HepG2 (cell line): ENCODE measurements around the gene ZFP36L2. TPM values are rescaled to one million over a fixed set of nuclear protein-coding genes. Genes with fewer than 3 reads are reported as not detected.

Experiments used
- ATAC-seq: fragments of 200-7000 bp; cut with Tn5 transposase; 3 replicates; pipeline ENCODE4 v1.9.1; 2020; ENCODE audit warnings: mild to moderate bottlenecking, moderate library complexity
- BruUV-seq: library from RNA; stranded (reverse); fragments of 400-500 nt; replicated peaks from 2 replicates; lab custom pipeline; 2021; lab: Mats Ljungman, UMichigan
- CTCF ChIA-PET: fragments of 300-600 bp; formaldehyde crosslinking; extraction: SDS; loops from one replicate; lab custom pipeline; 2021; ENCODE audit warnings: low total read pairs, inconsistent platforms, low intra/inter-chr PET ratio; lab: Yijun Ruan, JAX
- POLR2A ChIA-PET: fragments of 350-600 bp; sonication (Branson Sonifier 250); formaldehyde crosslinking; loops from one replicate; lab custom pipeline; 2020; ENCODE audit warnings: antibody characterized with exemption, inconsistent platforms; lab: Yijun Ruan, JAX
- DNase-seq: peaks from one replicate; pipeline ENCODE4 v3.0.0-alpha.2; 2015; ENCODE audit warnings: low spot score
- FAIRE-seq: peaks from 3 replicates; lab custom pipeline; 2011; peaks lifted over from hg19 to GRCh38; lab: Jason Lieb, UNC
- H2AFZ ChIP-seq: one replicate; pipeline ENCODE4 v1.6.1; 2011; ENCODE audit warnings: low read length, inconsistent platforms
- H3K27ac ChIP-seq: fragments of 300-600 bp; 3 replicates; pipeline ENCODE4 v1.8.0; 2011; ENCODE audit warnings: mixed run types, mild to moderate bottlenecking, mixed read lengths, low read length, inconsistent platforms; ENCODE audit not compliant: insufficient read depth; ENCODE audit errors: extremely low read length
- H3K27me3 ChIP-seq, 2 experiments: fragments of 200-600 bp in 1 of 2; 2 replicates in 1 of 2; 3 replicates in 1 of 2; pipeline versions ENCODE4 v1.6.0 to v1.8.0; 2011; ENCODE audit warnings: low read length in 2 of 2, mild to moderate bottlenecking in 2 of 2, moderate library complexity in 2 of 2, inconsistent platforms in 1 of 2; ENCODE audit not compliant: insufficient read depth in 2 of 2, control insufficient read depth in 1 of 2
- H3K36me3 ChIP-seq, 2 experiments: fragments of 200-600 bp in 1 of 2; replicated peaks in 1 of 2; 2 replicates in 1 of 2; 3 replicates in 1 of 2; pipeline versions ENCODE4 v1.5.1 to v1.8.0; 2011; ENCODE audit warnings: low read length in 2 of 2, inconsistent platforms in 1 of 2; ENCODE audit not compliant: insufficient read depth in 2 of 2, control insufficient read depth in 1 of 2
- H3K4me1 ChIP-seq: 2 replicates; pipeline ENCODE4 v1.5.1; 2012; ENCODE audit warnings: low read length, inconsistent platforms; ENCODE audit not compliant: insufficient read depth
- H3K4me2 ChIP-seq: 2 replicates; pipeline ENCODE4 v1.6.0; 2011; ENCODE audit warnings: low read depth, low read length, inconsistent platforms
- H3K4me3 ChIP-seq, 3 experiments: fragments of 200-600 bp in 1 of 3; sonication (generic), shearing (Covaris generic) in 1 of 3; replicated peaks in 1 of 3; 2 replicates each; pipeline ENCODE4 v1.5.1; 2011 to 2016; ENCODE audit warnings: low read length in 3 of 3, inconsistent platforms in 2 of 3, low read depth in 2 of 3, mild to moderate bottlenecking in 2 of 3, control low read depth in 1 of 3, mixed read lengths in 1 of 3; ENCODE audit not compliant: insufficient read depth in 1 of 3
- H3K79me2 ChIP-seq: one replicate; pipeline ENCODE4 v1.6.1; 2011; ENCODE audit warnings: low read length, inconsistent platforms; ENCODE audit not compliant: insufficient read depth
- H3K9ac ChIP-seq: 2 replicates; pipeline ENCODE4 v1.6.0; 2011; ENCODE audit warnings: mild to moderate bottlenecking, low read depth, low read length, inconsistent platforms; ENCODE audit not compliant: insufficient read depth
- H3K9me3 ChIP-seq: 2 replicates; pipeline ENCODE4 v1.5.1; 2012; ENCODE audit warnings: mild to moderate bottlenecking, low read length
- H4K20me1 ChIP-seq: 2 replicates; pipeline ENCODE4 v1.6.0; 2011; ENCODE audit warnings: inconsistent platforms, mild to moderate bottlenecking, low read length, moderate library complexity; ENCODE audit not compliant: insufficient read depth
- AFF4 ChIP-seq: sonication (generic); formaldehyde crosslinking; IDR thresholded peaks from 2 replicates; pipeline ENCODE4 v1.4.0; 2020; ENCODE audit warnings: missing genetic modification reagents
- ATF7 ChIP-seq, 2 experiments: fragments of 450-650 bp in 1 of 2; sonication (generic) in 1 of 2; formaldehyde crosslinking in 1 of 2; IDR thresholded peaks; 2 replicates each; pipeline versions ENCODE4 v1.4.0 to v1.6.1; 2016 to 2020; ENCODE audit warnings: antibody characterized with exemption in 1 of 2, mild to moderate bottlenecking in 1 of 2, missing genetic modification reagents in 1 of 2
- BATF2 ChIP-seq: sonication (generic); formaldehyde crosslinking; IDR thresholded peaks from 2 replicates; pipeline ENCODE4 v1.8.0; 2022; ENCODE audit warnings: mild to moderate bottlenecking, missing genetic modification reagents, moderate library complexity
- IRF1 ChIP-seq: sonication (generic); formaldehyde crosslinking; IDR thresholded peaks from 2 replicates; pipeline ENCODE4 v1.4.0; 2020; ENCODE audit warnings: low read depth, mild to moderate bottlenecking, missing genetic modification reagents
- IRF2 ChIP-seq: IDR thresholded peaks from 2 replicates; pipeline ENCODE4 v1.6.1; 2018; ENCODE audit warnings: missing genetic modification reagents, missing compliant biosample characterization
- MEF2D ChIP-seq: sonication (generic); formaldehyde crosslinking; IDR thresholded peaks from 2 replicates; pipeline ENCODE4 v1.5.1; 2020; ENCODE audit warnings: mild to moderate bottlenecking, missing genetic modification reagents
- POGK ChIP-seq: sonication (generic); formaldehyde crosslinking; conservative IDR thresholded peaks from 2 replicates; pipeline ENCODE4 v1.8.0; 2022; ENCODE audit warnings: mild to moderate bottlenecking, moderate library complexity, missing genetic modification reagents
- SOX13 ChIP-seq, 3 experiments: fragments of 450-650 bp in 1 of 3; sonication (generic) in 1 of 3; formaldehyde crosslinking in 1 of 3; IDR thresholded peaks in 2 of 3; conservative IDR thresholded peaks in 1 of 3; 2 replicates each; pipeline versions ENCODE4 v1.5.0 to v1.6.1; 2016 to 2020; ENCODE audit warnings: antibody characterized with exemption in 1 of 3, mild to moderate bottlenecking in 1 of 3, missing compliant biosample characterization in 1 of 3, missing genetic modification reagents in 1 of 3, moderate library complexity in 1 of 3
- SYNCRIP ChIP-seq: fragments of 200-400 bp; formaldehyde crosslinking; IDR thresholded peaks from 2 replicates; pipeline ENCODE4 v1.6.1; 2018; ENCODE audit warnings: mild to moderate bottlenecking, low read depth, low read length; ENCODE audit not compliant: insufficient read depth
- YEATS2 ChIP-seq: sonication (generic); formaldehyde crosslinking; IDR thresholded peaks from 2 replicates; pipeline ENCODE4 v1.4.0; 2020; ENCODE audit warnings: missing genetic modification reagents, borderline replicate concordance
- ZNF468 ChIP-seq: sonication (generic); formaldehyde crosslinking; IDR thresholded peaks from 2 replicates; pipeline ENCODE4 v1.8.0; 2022; ENCODE audit warnings: mild to moderate bottlenecking, moderate library complexity, missing genetic modification reagents
- ZNF547 ChIP-seq: sonication (generic); formaldehyde crosslinking; IDR thresholded peaks from 2 replicates; pipeline ENCODE4 v1.5.1; 2020; ENCODE audit warnings: mild to moderate bottlenecking, missing genetic modification reagents
- ZNF576 ChIP-seq: sonication (generic); formaldehyde crosslinking; IDR thresholded peaks from 2 replicates; pipeline ENCODE4 v1.4.0; 2020; ENCODE audit warnings: mild to moderate bottlenecking, missing genetic modification reagents
- ZNF7 ChIP-seq: IDR thresholded peaks from 2 replicates; pipeline ENCODE4 v1.6.1; 2016; ENCODE audit warnings: missing biosample characterization, missing genetic modification reagents
- ZNF777 ChIP-seq: sonication (generic); formaldehyde crosslinking; IDR thresholded peaks from 2 replicates; pipeline ENCODE4 v1.4.0; 2020; ENCODE audit warnings: missing genetic modification reagents
- WGBS: methylation state at CpG from one replicate; pipeline ENCODE4 v1.1.6; 2017; ENCODE audit warnings: low lambda C conversion rate; 5-methylcytosine and 5-hydroxymethylcytosine counted together
- in situ Hi-C: cut with HindIII; loops from 2 replicates; pipeline ENCODE4 v1.10.0; 2017; ENCODE audit warnings: low pct_unique_long_range_greater_than_20kb; ENCODE audit not compliant: extremely low pct_ligation_motif_present
- intact Hi-C: fragments of 100-400 bp; cut with micrococcal nuclease; formaldehyde crosslinking; loops from one replicate; pipeline ENCODE4 v1.10.0; 2022; ENCODE audit not compliant: unreplicated experiment
- polyA plus RNA-seq, 8 experiments: library from polyadenylated mRNA; depleted of rRNA in 3 of 8; stranded (reverse) in 7 of 8; unstranded in 1 of 8; fragments of >200 nt; fragmentation: Illumina TruSeq in 4 of 8; extraction: Trizol in 4 of 8; gene quantifications; 2 replicates each; pipeline versions ENCODE4 v1.2.1 to v1.2.3, GENCODE V29; 2011 to 2016; ENCODE audit warnings: low read depth in 4 of 8, missing spikeins in 1 of 8, mixed read lengths in 1 of 8; ENCODE audit not compliant: insufficient read depth in 1 of 8
- total RNA-seq, 5 experiments: library from RNA; depleted of rRNA; stranded (reverse); fragments of >200 nt; fragmentation: Illumina TruSeq; extraction: Trizol; gene quantifications; 2 replicates each; pipeline ENCODE4 v1.2.3, GENCODE V29; 2016; ENCODE audit warnings: low read depth in 1 of 5

ZFP36L2 gene
- total and polyA plus RNA-seq, 2 of the 13 experiments (the other 11 are each of a cell fraction or from before 2014, with no cell fraction given): 11.2 to 21.8 TPM

- DNase-seq (no peak), FAIRE-seq (no peak), ATAC-seq (no peak)
- Histone ChIP-seq H3K9ac (no peak overlapping the region), H3K79me2 (no peaks in the 10 kb centered on the region), H3K27ac (no peak overlapping the region), H3K4me3 (no peak overlapping the region), H3K4me1 (peaks cover 23% of the 10 kb centered on the region), H4K20me1 (no peaks in the 10 kb centered on the region), H3K9me3 (no peaks in the 10 kb centered on the region), H2AFZ (no peak overlapping the region), H3K4me2 (no peak overlapping the region), H3K36me3 (no peaks in the 10 kb centered on the region; a peak in 1 of 5 replicates), H3K27me3 (no peaks in the 10 kb centered on the region)
- WGBS: 92% methylated on average over 9 of the region's 9 CpGs
- in situ Hi-C loops (no loop called here), intact Hi-C loops (no loop called here)
- no TSS peak for BruUV-seq
- ChIA-PET CTCF (no interaction called here), POLR2A (no interaction called here)
- no peak for TF ChIP-seq ZNF547 (CRISPR knock-in tag)
- TF ChIP-seq IRF1 (CRISPR knock-in tag): no peak
- TF ChIP-seq ZNF7 (CRISPR knock-in tag): no peak
- TF ChIP-seq MEF2D (CRISPR knock-in tag): no peak
- TF ChIP-seq AFF4 (CRISPR knock-in tag): no peak
- no peak for TF ChIP-seq YEATS2 (CRISPR knock-in tag)
- no peak for TF ChIP-seq ZNF777
- no peak for TF ChIP-seq SOX13 (IDR thresholded peaks at IDR 0.05)
- TF ChIP-seq SOX13 (CRISPR knock-in tag; conservative IDR thresholded peaks at IDR 0.05 in 1 of 2, IDR thresholded peaks at IDR 0.05 in 1 of 2): no peak
- TF ChIP-seq BATF2 (CRISPR knock-in tag): no peak
- no peak for TF ChIP-seq ATF7 (IDR thresholded peaks at IDR 0.05)
- no peak for TF ChIP-seq ATF7 (CRISPR knock-in tag; IDR thresholded peaks at IDR 0.05)
- TF ChIP-seq ZNF576: no peak
- TF ChIP-seq IRF2: no peak
- no peak for TF ChIP-seq SYNCRIP
- no peak for TF ChIP-seq POGK
- no peak for TF ChIP-seq ZNF468 (CRISPR knock-in tag)
Measured at GRCh38 chr2:43265421-43265820, 39.0 kb upstream of the ZFP36L2 start.
